ENCODE results near the gene SEPTIN11. TPM values are rescaled to one million over a fixed set of nuclear protein-coding genes. Genes with fewer than 3 reads are reported as not detected.
A peak's percentile ranks its signal among the peaks of the same experiment; 100 is the strongest.

SEPTIN11 gene
- total RNA-seq, 1 experiment from 2014 or later: 125 TPM

GRCh38 chr4:76974150-76974549 is 24.6 kb downstream of the SEPTIN11 start (continued):
- TF ChIP-seq IRF2 (CRISPR knock-in tag; IDR thresholded peaks at IDR 0.05; ENCODE audit: borderline replicate concordance, low read depth) (no peak), FOXK1 (CRISPR knock-in tag; IDR thresholded peaks at IDR 0.05) (no peak), ZNF138 (CRISPR knock-in tag; conservative IDR thresholded peaks at IDR 0.05) (no peak), STAT6 (CRISPR knock-in tag; conservative IDR thresholded peaks at IDR 0.05; ENCODE audit: low read depth) (no peak), TEAD4 (CRISPR knock-in tag; IDR thresholded peaks at IDR 0.05) (no peak), AR (CRISPR knock-in tag; IDR thresholded peaks at IDR 0.05) (no peak)
- TF ChIP-seq, protein P1, sequence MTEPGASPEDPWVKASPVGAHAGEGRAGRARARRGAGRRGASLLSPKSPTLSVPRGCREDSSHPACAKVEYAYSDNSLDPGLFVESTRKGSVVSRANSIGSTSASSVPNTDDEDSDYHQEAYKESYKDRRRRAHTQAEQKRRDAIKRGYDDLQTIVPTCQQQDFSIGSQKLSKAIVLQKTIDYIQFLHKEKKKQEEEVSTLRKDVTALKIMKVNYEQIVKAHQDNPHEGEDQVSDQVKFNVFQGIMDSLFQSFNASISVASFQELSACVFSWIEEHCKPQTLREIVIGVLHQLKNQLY (CRISPR knock-in tag; IDR thresholded peaks at IDR 0.05): no peak
- TF ChIP-seq, protein P2, sequence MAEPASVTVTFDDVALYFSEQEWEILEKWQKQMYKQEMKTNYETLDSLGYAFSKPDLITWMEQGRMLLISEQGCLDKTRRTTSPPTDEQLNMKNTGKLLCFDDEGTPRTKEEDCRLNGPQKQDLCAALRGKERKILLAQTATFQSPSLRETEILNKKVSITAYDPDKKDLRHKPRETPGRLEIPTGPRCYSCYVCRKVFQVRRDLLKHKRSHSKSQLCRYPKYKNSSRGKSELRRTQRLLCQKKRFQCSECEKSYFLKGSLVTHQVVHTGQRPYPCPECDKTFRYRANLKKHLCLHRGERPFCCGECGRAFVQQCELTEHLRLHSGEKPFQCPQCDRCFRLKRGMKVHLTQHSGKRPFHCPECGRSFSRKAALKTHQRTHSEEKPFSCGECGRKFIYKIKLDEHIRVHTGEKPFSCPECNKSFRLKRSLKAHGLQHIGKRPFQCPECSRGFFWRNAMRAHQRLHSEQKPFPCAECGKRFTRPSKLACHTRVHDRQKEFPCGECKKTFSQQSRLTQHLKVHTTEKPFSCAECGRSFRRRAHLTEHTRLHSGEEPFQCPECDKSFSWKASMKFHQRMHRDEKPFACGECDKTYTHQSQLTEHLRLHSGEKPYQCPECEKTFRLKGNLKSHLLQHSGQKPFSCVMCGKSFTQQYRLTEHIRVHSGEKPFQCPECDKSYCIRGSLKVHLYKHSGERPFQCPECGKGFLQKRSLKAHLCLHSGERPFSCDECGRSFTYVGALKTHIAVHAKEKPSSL (CRISPR knock-in tag; conservative IDR thresholded peaks at IDR 0.05): no peak

DNA sequence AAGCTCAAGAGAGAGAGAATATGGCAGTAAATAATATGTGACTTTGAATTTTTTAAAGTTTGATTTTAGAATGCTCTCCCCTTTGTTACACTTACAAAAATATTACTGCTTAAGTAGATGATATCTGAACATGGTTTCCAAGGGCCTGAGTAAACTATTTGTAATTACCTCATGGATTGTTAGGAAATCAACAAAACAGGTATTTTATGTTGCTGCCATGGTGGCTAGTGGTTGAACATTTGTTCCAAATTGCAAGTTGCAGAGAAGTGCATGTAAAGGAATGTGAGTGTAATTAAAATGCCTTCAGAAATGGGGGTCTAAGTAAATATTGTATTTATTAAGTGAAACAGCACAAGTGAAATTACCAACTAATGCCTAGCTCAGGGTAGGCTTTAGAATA is 27.6 kb downstream of the SEPTIN11 start:
- H3K4me3 Mint-ChIP-seq: no peak overlapping the region
- DNase-seq (ENCODE audit: low spot score) (no peak), ATAC-seq (no peak)
- H3K27me3 Mint-ChIP-seq (ENCODE audit: low read depth): no peaks in the 10 kb centered on the region
- ChIA-PET CTCF (no interaction called here), POLR2A (no interaction called here)
- TF ChIP-seq, protein P3, sequence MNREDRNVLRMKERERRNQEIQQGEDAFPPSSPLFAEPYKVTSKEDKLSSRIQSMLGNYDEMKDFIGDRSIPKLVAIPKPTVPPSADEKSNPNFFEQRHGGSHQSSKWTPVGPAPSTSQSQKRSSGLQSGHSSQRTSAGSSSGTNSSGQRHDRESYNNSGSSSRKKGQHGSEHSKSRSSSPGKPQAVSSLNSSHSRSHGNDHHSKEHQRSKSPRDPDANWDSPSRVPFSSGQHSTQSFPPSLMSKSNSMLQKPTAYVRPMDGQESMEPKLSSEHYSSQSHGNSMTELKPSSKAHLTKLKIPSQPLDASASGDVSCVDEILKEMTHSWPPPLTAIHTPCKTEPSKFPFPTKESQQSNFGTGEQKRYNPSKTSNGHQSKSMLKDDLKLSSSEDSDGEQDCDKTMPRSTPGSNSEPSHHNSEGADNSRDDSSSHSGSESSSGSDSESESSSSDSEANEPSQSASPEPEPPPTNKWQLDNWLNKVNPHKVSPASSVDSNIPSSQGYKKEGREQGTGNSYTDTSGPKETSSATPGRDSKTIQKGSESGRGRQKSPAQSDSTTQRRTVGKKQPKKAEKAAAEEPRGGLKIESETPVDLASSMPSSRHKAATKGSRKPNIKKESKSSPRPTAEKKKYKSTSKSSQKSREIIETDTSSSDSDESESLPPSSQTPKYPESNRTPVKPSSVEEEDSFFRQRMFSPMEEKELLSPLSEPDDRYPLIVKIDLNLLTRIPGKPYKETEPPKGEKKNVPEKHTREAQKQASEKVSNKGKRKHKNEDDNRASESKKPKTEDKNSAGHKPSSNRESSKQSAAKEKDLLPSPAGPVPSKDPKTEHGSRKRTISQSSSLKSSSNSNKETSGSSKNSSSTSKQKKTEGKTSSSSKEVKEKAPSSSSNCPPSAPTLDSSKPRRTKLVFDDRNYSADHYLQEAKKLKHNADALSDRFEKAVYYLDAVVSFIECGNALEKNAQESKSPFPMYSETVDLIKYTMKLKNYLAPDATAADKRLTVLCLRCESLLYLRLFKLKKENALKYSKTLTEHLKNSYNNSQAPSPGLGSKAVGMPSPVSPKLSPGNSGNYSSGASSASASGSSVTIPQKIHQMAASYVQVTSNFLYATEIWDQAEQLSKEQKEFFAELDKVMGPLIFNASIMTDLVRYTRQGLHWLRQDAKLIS (CRISPR knock-in tag; IDR thresholded peaks at IDR 0.05; ENCODE audit: borderline replicate concordance): no peak
- no peaks in the 10 kb centered on the region for H3K9me3 Mint-ChIP-seq
- no peak overlapping the region for H3K27ac Mint-ChIP-seq
- H3K4me1 Mint-ChIP-seq: peaks cover 40% of the 10 kb centered on the region
- H3K36me3 Mint-ChIP-seq: no peaks in the 10 kb centered on the region

- no peaks in the 10 kb centered on the region for H3K36me3 Mint-ChIP-seq
- ATAC-seq (no peak), DNase-seq (ENCODE audit: low spot score) (no peak)
- ChIA-PET CTCF (interaction anchor here (0.8 kb wide), 1 partner anchor 220 kb away, joined by 4 read pairs; no protein-coding TSS in a partner anchor), POLR2A (interaction anchor here (0.7 kb wide), 1 partner anchor 75 kb away, joined by 3 read pairs; no protein-coding TSS in a partner anchor)
- H3K27ac Mint-ChIP-seq: peak overlapping the region; percentile 83
- H3K4me1 Mint-ChIP-seq: peaks cover 44% of the 10 kb centered on the region
- no peaks in the 10 kb centered on the region for H3K27me3 Mint-ChIP-seq (ENCODE audit: low read depth)
- H3K9me3 Mint-ChIP-seq: no peaks in the 10 kb centered on the region
- H3K4me3 Mint-ChIP-seq: no peak overlapping the region
- TF ChIP-seq KAT7 (CRISPR knock-in tag; IDR thresholded peaks at IDR 0.05; ENCODE audit: borderline replicate concordance) (no peak), ZSCAN18 (CRISPR knock-in tag; IDR thresholded peaks at IDR 0.05) (no peak), GABPB1 (CRISPR knock-in tag; IDR thresholded peaks at IDR 0.05) (no peak), RORB (CRISPR knock-in tag; IDR thresholded peaks at IDR 0.05) (no peak), ZNF219 (CRISPR knock-in tag; IDR thresholded peaks at IDR 0.05; ENCODE audit: borderline replicate concordance) (no peak), ZBTB21 (CRISPR knock-in tag; IDR thresholded peaks at IDR 0.05; ENCODE audit: borderline replicate concordance) (no peak), ATF1 (CRISPR knock-in tag; IDR thresholded peaks at IDR 0.05) (no peak), TEAD4 (CRISPR knock-in tag; IDR thresholded peaks at IDR 0.05) (no peak), SMAD3 (CRISPR knock-in tag; IDR thresholded peaks at IDR 0.05; ENCODE audit: borderline replicate concordance) (no peak), SOX15 (CRISPR knock-in tag; IDR thresholded peaks at IDR 0.05) (no peak), JUN (CRISPR knock-in tag; IDR thresholded peaks at IDR 0.05) (no peak), ZNF121 (CRISPR knock-in tag; IDR thresholded peaks at IDR 0.05) (no peak)
Observed at GRCh38 chr4:76977736-76978350, 28.3 kb downstream of the SEPTIN11 start.
